Fibroblast of pulmonary artery (primary cell): Measurements from ENCODE around the gene COL5A1.
"Not testable (repeated sequence)": the region's sequence is repeated elsewhere in the genome, so short reads cannot be mapped to it uniquely, and the experiment has no call there.

Experiments
- DNase-seq: peaks from one replicate; pipeline ENCODE4 v3.0.0-alpha.2; 2010; ENCODE audit warnings: low read depth
- H3K4me3 ChIP-seq: replicated peaks from 2 replicates; pipeline ENCODE4 v1.5.1; 2011; ENCODE audit warnings: low read depth, mild to moderate bottlenecking, control low read depth, low read length, moderate library complexity
- CTCF ChIP-seq: IDR thresholded peaks from 2 replicates; pipeline ENCODE4 v1.5.1; 2011; ENCODE audit warnings: mild to moderate bottlenecking, control low read depth, low read length, inconsistent platforms; ENCODE audit errors: missing control alignments

COL5A1 gene

GRCh38 chr9:134855231-134855899, 213.8 kb downstream of the COL5A1 start:
- TF ChIP-seq CTCF: no peak
- no peak overlapping the region for H3K4me3 ChIP-seq
- DNase-seq: no peak

- no peak for DNase-seq
- TF ChIP-seq CTCF: no peak
- no peak overlapping the region for H3K4me3 ChIP-seq
These were observed 214.3 kb downstream of the COL5A1 start for GRCh38 chr9:134855900-134856377.

- not testable (repeated sequence) for DNase-seq, H3K4me3 ChIP-seq
These were observed 215.8 kb downstream of the COL5A1 start for GRCh38 chr9:134857451-134857850.

- no peak for TF ChIP-seq CTCF
- no peak overlapping the region for H3K4me3 ChIP-seq
- DNase-seq: peak; percentile 24
These were observed 216.6 kb downstream of the COL5A1 start for GRCh38 chr9:134858051-134858841.

- no peak overlapping the region for H3K4me3 ChIP-seq
- DNase-seq: no peak
- TF ChIP-seq CTCF: no peak
These were observed 218.9 kb downstream of the COL5A1 start for GRCh38 chr9:134860510-134860909.

GRCh38 chr9:134861595-134862334, 220.2 kb downstream of the COL5A1 start:
- DNase-seq: no peak
- no peak overlapping the region for H3K4me3 ChIP-seq
- TF ChIP-seq CTCF: no peak

- TF ChIP-seq CTCF: no peak
- no peak overlapping the region for H3K4me3 ChIP-seq
- DNase-seq: no peak
These were observed 221.8 kb downstream of the COL5A1 start for GRCh38 chr9:134863306-134863902.
